H9 (cell line): ENCODE results near the gene SAG. TPM values are rescaled to one million over a fixed set of nuclear protein-coding genes. Genes with fewer than 3 reads are reported as not detected.

ENCODE experiments used
- DNase-seq: peaks from one replicate; pipeline ENCODE4 v3.0.0-alpha.2; 2017
- H2AFZ ChIP-seq: one replicate; pipeline ENCODE4 v1.6.1; 2013; ENCODE audit warnings: mild to moderate bottlenecking, low read length, control low read depth, moderate library complexity
- H2AK5ac ChIP-seq: 2 replicates; pipeline ENCODE4 v1.6.1; 2013; ENCODE audit warnings: low read length, control low read depth, mixed read lengths; ENCODE audit not compliant: insufficient read length
- H2BK120ac ChIP-seq: one replicate; pipeline ENCODE4 v1.6.1; 2013; ENCODE audit warnings: low read depth, mild to moderate bottlenecking, low read length, control low read depth, inconsistent platforms; ENCODE audit not compliant: poor library complexity, severe bottlenecking
- H2BK12ac ChIP-seq: 2 replicates; pipeline ENCODE4 v1.6.1; 2013; ENCODE audit warnings: low read length, control low read depth, mixed read lengths, low read depth; ENCODE audit not compliant: insufficient read length
- H2BK15ac ChIP-seq: 2 replicates; pipeline ENCODE4 v1.6.1; 2013; ENCODE audit warnings: low read depth, low read length, control low read depth
- H2BK20ac ChIP-seq: one replicate; pipeline ENCODE4 v1.6.1; 2013; ENCODE audit warnings: low read depth, mild to moderate bottlenecking, low read length, control low read depth, inconsistent platforms; ENCODE audit not compliant: poor library complexity, severe bottlenecking
- H2BK5ac ChIP-seq: 2 replicates; pipeline ENCODE4 v1.6.1; 2013; ENCODE audit warnings: low read length, control low read depth, mixed read lengths; ENCODE audit not compliant: insufficient read length
- H3K14ac ChIP-seq: 2 replicates; pipeline ENCODE4 v1.6.1; 2013; ENCODE audit warnings: low read length, control low read depth; ENCODE audit not compliant: insufficient read depth
- H3K18ac ChIP-seq: 2 replicates; pipeline ENCODE4 v1.6.1; 2013; ENCODE audit warnings: low read depth, mild to moderate bottlenecking, mixed read lengths, low read length, control low read depth; ENCODE audit not compliant: insufficient read length
- H3K23ac ChIP-seq: 2 replicates; pipeline ENCODE4 v1.6.1; 2013; ENCODE audit warnings: low read length, control low read depth, mixed read lengths, low read depth; ENCODE audit not compliant: insufficient read length
- H3K23me2 ChIP-seq: 2 replicates; pipeline ENCODE4 v1.6.1; 2013; ENCODE audit warnings: low read depth, mild to moderate bottlenecking, mixed read lengths, low read length, control low read depth; ENCODE audit not compliant: insufficient read length, poor library complexity, severe bottlenecking
- H3K27ac ChIP-seq: 2 replicates; pipeline ENCODE4 v1.5.1; 2013; ENCODE audit warnings: low read length, control low read depth, mixed read lengths, low read depth; ENCODE audit not compliant: insufficient read length
- H3K27me3 ChIP-seq: 2 replicates; pipeline ENCODE4 v1.6.1; 2013; ENCODE audit warnings: low read length, control low read depth, inconsistent platforms; ENCODE audit not compliant: insufficient read depth
- H3K4ac ChIP-seq: 2 replicates; pipeline ENCODE4 v1.6.1; 2013; ENCODE audit warnings: low read depth, mild to moderate bottlenecking, control low read depth, inconsistent platforms, low read length, moderate library complexity
- H3K4me1 ChIP-seq: 2 replicates; pipeline ENCODE4 v1.6.1; 2013; ENCODE audit warnings: low read length, control low read depth, inconsistent platforms; ENCODE audit not compliant: insufficient read depth
- H3K4me2 ChIP-seq: 2 replicates; pipeline ENCODE4 v1.6.1; 2013; ENCODE audit warnings: low read length, control low read depth, mixed read lengths; ENCODE audit not compliant: insufficient read length, insufficient read depth
- H3K56ac ChIP-seq: 2 replicates; pipeline ENCODE4 v1.6.1; 2013; ENCODE audit warnings: low read depth, mild to moderate bottlenecking, mixed read lengths, low read length, control low read depth; ENCODE audit not compliant: insufficient read length
- H3K79me1 ChIP-seq: 2 replicates; pipeline ENCODE4 v1.6.1; 2013; ENCODE audit warnings: low read depth, mild to moderate bottlenecking, moderate library complexity, low read length, control low read depth, inconsistent platforms; ENCODE audit not compliant: insufficient read depth, poor library complexity, severe bottlenecking
- H3K79me2 ChIP-seq: 2 replicates; pipeline ENCODE4 v1.6.1; 2013; ENCODE audit warnings: low read length, control low read depth, inconsistent platforms; ENCODE audit not compliant: insufficient read depth
- H3K9ac ChIP-seq: 2 replicates; pipeline ENCODE4 v1.6.1; 2013; ENCODE audit warnings: low read length, control low read depth, mixed read lengths; ENCODE audit not compliant: insufficient read length; ENCODE audit errors: extremely low read depth
- H3K9me3 ChIP-seq: one replicate; pipeline ENCODE4 v1.6.1; 2013; ENCODE audit warnings: low read depth, low read length, inconsistent platforms; ENCODE audit not compliant: control insufficient read depth
- H3T11ph ChIP-seq: one replicate; pipeline ENCODE4 v1.6.1; 2013; ENCODE audit warnings: mild to moderate bottlenecking, low read length, control low read depth, inconsistent platforms
- H4K20me1 ChIP-seq: one replicate; pipeline ENCODE4 v1.6.1; 2013; ENCODE audit not compliant: control insufficient read depth, insufficient read length, insufficient read depth
- H4K5ac ChIP-seq: 2 replicates; pipeline ENCODE4 v1.6.1; 2013; ENCODE audit warnings: low read depth, mild to moderate bottlenecking, mixed read lengths, low read length, control low read depth; ENCODE audit not compliant: insufficient read length
- H4K8ac ChIP-seq: replicated peaks from 2 replicates; pipeline ENCODE4 v1.6.1; 2013; ENCODE audit warnings: low read length, control low read depth, mixed read lengths, low read depth; ENCODE audit not compliant: insufficient read length
- H4K91ac ChIP-seq: 2 replicates; pipeline ENCODE4 v1.6.1; 2013; ENCODE audit warnings: low read depth, mild to moderate bottlenecking, moderate library complexity, mixed read lengths, low read length, control low read depth; ENCODE audit not compliant: insufficient read length
- H3K27ac Mint-ChIP-seq, 3 experiments: 2 replicates in 2 of 3; 3 replicates in 1 of 3; pipeline ENCODE4 v1.8.0; 2020 to 2021; ENCODE audit warnings: mixed read lengths in 3 of 3, mild to moderate bottlenecking in 1 of 3, moderate library complexity in 1 of 3
- H3K27me3 Mint-ChIP-seq: 2 replicates; pipeline ENCODE4 v1.8.0; 2021; ENCODE audit warnings: low read depth, mild to moderate bottlenecking, moderate library complexity, mixed read lengths
- H3K36me3 Mint-ChIP-seq, 3 experiments: 2 replicates in 2 of 3; 3 replicates in 1 of 3; pipeline ENCODE4 v1.8.0; 2020 to 2021; ENCODE audit warnings: low read depth in 3 of 3, mixed read lengths in 3 of 3; ENCODE audit not compliant: insufficient read depth in 1 of 3
- H3K4me1 Mint-ChIP-seq, 2 experiments: 2 replicates each; pipeline ENCODE4 v1.8.0; 2020; ENCODE audit warnings: mixed read lengths in 2 of 2
- H3K4me3 Mint-ChIP-seq, 2 experiments: 2 replicates in 1 of 2; 3 replicates in 1 of 2; pipeline ENCODE4 v1.8.0; 2020 to 2021; ENCODE audit warnings: mild to moderate bottlenecking in 2 of 2, mixed read lengths in 2 of 2, moderate library complexity in 1 of 2
- H3K9me3 Mint-ChIP-seq, 2 experiments: 2 replicates in 1 of 2; 3 replicates in 1 of 2; pipeline ENCODE4 v1.8.0; 2020; ENCODE audit warnings: mild to moderate bottlenecking in 2 of 2, mixed read lengths in 2 of 2, moderate library complexity in 1 of 2
- CTCF ChIP-seq: fragments of 200-600 bp; sonication (generic); conservative IDR thresholded peaks from 3 replicates; pipeline ENCODE4 v1.8.0; 2021; ENCODE audit warnings: antibody characterized with exemption, mild to moderate bottlenecking
- WGBS: extraction: QIAGEN DNeasy Blood & Tissue Kit; methylation state at CpG from one replicate; pipeline ENCODE4 v1.1.7; 2013; ENCODE audit warnings: missing lambda C conversion rate, low lambda C conversion rate, mixed read lengths; ENCODE audit not compliant: insufficient read length; ENCODE audit errors: extremely low coverage; 5-methylcytosine and 5-hydroxymethylcytosine counted together
- total RNA-seq: library from RNA; stranded (reverse); gene quantifications from 2 replicates; pipeline ENCODE4 v1.2.1, GENCODE V29; 2021

The SAG gene
- total RNA-seq, 1 experiment from 2014 or later: not detected

DNA sequence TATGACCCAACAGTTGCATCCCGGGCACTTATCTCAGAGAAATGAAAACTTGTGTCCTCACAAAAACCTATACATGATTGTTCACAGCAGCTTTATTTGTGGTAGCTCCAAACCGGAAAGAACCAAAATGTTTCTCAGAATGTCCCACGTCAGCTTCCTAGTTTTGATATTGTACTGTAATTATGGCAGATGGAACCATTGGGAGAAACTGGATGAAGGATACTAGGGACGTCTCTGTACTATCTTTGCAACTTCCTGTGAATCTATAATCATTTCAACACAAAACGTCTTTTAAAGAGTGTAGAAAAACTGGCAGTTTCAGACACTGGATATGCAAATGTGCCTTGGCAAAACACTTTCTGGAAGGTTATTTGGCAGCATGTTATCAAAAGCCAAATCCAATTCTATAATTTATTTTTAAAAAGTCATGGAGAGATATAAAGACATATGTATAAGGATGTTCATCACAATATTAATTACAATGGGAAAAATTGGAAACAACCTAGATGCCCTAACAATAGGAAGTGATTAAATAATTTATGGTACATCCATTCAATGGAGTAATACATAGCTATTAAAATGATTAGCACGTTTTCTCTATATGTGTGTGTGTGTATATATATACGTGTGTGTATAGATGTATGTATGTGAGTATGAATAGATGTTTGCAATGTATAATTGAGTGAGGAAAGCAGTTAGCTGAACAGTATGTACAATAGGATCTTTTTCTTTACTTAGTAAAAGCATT lies 9.8 kb downstream of the SAG start:
- no peak overlapping the region for H3K14ac ChIP-seq
- 100% methylated on average over 1 of the region's 7 CpGs for WGBS
- H3K4me1 Mint-ChIP-seq: no peaks in the 10 kb centered on the region
- H4K91ac ChIP-seq: no peak overlapping the region
- no peak overlapping the region for H4K5ac ChIP-seq
- H2BK120ac ChIP-seq: no peak overlapping the region
- no peak overlapping the region for H3K4me3 Mint-ChIP-seq
- no peak overlapping the region for H3K4ac ChIP-seq
- no peaks in the 10 kb centered on the region for H3K4me1 ChIP-seq
- H3K27me3 ChIP-seq: no peaks in the 10 kb centered on the region
- peaks cover 46% of the 10 kb centered on the region for H3K27me3 Mint-ChIP-seq
- no peaks in the 10 kb centered on the region for H3K36me3 Mint-ChIP-seq
- no peak overlapping the region for H2AFZ ChIP-seq
- no peak overlapping the region for H2BK20ac ChIP-seq
- DNase-seq: no peak
- no peak overlapping the region for H3K23ac ChIP-seq
- no peaks in the 10 kb centered on the region for H3K9me3 Mint-ChIP-seq
- no peaks in the 10 kb centered on the region for H3K79me2 ChIP-seq
- TF ChIP-seq CTCF: no peak
- no peaks in the 10 kb centered on the region for H3K23me2 ChIP-seq
- H3K9me3 ChIP-seq: no peaks in the 10 kb centered on the region
- no peak overlapping the region for H4K8ac ChIP-seq
- no peak overlapping the region for H3K9ac ChIP-seq
- no peaks in the 10 kb centered on the region for H4K20me1 ChIP-seq
- H3K27ac ChIP-seq: no peak overlapping the region
- no peak overlapping the region for H2BK12ac ChIP-seq
- H3K4me2 ChIP-seq: no peak overlapping the region
- H2AK5ac ChIP-seq: no peak overlapping the region
- H3K56ac ChIP-seq: no peak overlapping the region
- H2BK15ac ChIP-seq: no peak overlapping the region
- no peaks in the 10 kb centered on the region for H3K79me1 ChIP-seq
- no peak overlapping the region for H3K18ac ChIP-seq
- H3K27ac Mint-ChIP-seq: no peak overlapping the region
- no peak overlapping the region for H3T11ph ChIP-seq
- H2BK5ac ChIP-seq: no peak overlapping the region
